Activated T-helper 1 cell treated with Interleukin-2 at 50 U/mL for 16 hours (primary cell): ENCODE results near the gene NHERF2.

Experiments used
- DNase-seq: peaks from one replicate; pipeline ENCODE4 v3.0.0-alpha.2; 2020; ENCODE audit warnings: low read depth

Gene NHERF2

GRCh38 chr16:1991135-1991551 lies 35.6 kb upstream of the NHERF2 start:
- no peak for DNase-seq

- DNase-seq, result no peak
Measured at GRCh38 chr16:1991588-1991947, 35.1 kb upstream of the NHERF2 start.

GRCh38 chr16:1991948-1992703 lies 34.6 kb upstream of the NHERF2 start:
- peak; percentile 94 for DNase-seq

GRCh38 chr16:1992704-1993317 lies 33.9 kb upstream of the NHERF2 start:
- no peak for DNase-seq

GRCh38 chr16:1993731-1994131 lies 33.0 kb upstream of the NHERF2 start:
- no peak for DNase-seq

GRCh38 chr16:1997494-1998359 lies 29.0 kb upstream of the NHERF2 start:
- no peak for DNase-seq

- DNase-seq, result no peak
Measured at GRCh38 chr16:1998360-1998835, 28.3 kb upstream of the NHERF2 start.

GRCh38 chr16:1998852-1999801 lies 27.6 kb upstream of the NHERF2 start:
- no peak for DNase-seq

- DNase-seq, result no peak
Measured at GRCh38 chr16:1999866-2000514, 26.7 kb upstream of the NHERF2 start.

GRCh38 chr16:2001035-2001434 lies 25.7 kb upstream of the NHERF2 start:
- no peak for DNase-seq

- no peak for DNase-seq
Measured at GRCh38 chr16:2001456-2002355, 25.0 kb upstream of the NHERF2 start.

- no peak for DNase-seq
Measured at GRCh38 chr16:2002406-2003230, 24.1 kb upstream of the NHERF2 start.

GRCh38 chr16:2003231-2003826 lies 23.4 kb upstream of the NHERF2 start:
- DNase-seq, result no peak

GRCh38 chr16:2003827-2004641 lies 22.7 kb upstream of the NHERF2 start:
- DNase-seq, result peak; percentile 78

- DNase-seq, result no peak
Measured at GRCh38 chr16:2004795-2005517, 21.7 kb upstream of the NHERF2 start.

- no peak for DNase-seq
Measured at GRCh38 chr16:2005646-2006045, 21.1 kb upstream of the NHERF2 start.

GRCh38 chr16:2006317-2006716 lies 20.4 kb upstream of the NHERF2 start:
- no peak for DNase-seq
